Measurements from ENCODE around the gene TRIM36.

DNA sequence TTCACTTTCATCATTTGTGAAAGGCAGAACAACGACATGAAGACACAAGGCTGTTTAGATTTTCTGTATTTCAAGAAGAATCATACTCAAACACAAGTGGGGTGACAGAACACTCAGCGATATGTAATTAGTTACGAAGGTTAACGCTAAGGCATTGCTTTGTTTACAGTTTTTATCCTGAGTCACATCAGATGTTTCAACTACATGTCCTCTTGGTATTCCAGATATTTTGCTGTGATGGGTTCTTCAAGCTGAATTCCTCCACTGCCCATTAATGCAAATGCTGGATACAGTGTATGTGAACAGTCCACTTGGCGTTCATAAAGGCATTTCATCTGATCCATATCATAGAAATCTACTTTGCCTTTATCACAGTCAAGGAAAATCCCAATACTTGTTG lies 43.4 kb downstream of the TRIM36 start:
- TF ChIP-seq EP300 (IDR thresholded peaks at IDR 0.05): no peak
- TF ChIP-seq, protein P1, sequence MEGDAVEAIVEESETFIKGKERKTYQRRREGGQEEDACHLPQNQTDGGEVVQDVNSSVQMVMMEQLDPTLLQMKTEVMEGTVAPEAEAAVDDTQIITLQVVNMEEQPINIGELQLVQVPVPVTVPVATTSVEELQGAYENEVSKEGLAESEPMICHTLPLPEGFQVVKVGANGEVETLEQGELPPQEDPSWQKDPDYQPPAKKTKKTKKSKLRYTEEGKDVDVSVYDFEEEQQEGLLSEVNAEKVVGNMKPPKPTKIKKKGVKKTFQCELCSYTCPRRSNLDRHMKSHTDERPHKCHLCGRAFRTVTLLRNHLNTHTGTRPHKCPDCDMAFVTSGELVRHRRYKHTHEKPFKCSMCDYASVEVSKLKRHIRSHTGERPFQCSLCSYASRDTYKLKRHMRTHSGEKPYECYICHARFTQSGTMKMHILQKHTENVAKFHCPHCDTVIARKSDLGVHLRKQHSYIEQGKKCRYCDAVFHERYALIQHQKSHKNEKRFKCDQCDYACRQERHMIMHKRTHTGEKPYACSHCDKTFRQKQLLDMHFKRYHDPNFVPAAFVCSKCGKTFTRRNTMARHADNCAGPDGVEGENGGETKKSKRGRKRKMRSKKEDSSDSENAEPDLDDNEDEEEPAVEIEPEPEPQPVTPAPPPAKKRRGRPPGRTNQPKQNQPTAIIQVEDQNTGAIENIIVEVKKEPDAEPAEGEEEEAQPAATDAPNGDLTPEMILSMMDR (IDR thresholded peaks at IDR 0.05): no peak
